ENCODE data around the gene LGALS12.
"Not testable (repeated sequence)": the region's sequence is repeated elsewhere in the genome, so short reads cannot be mapped to it uniquely, and the experiment has no call there.

The LGALS12 gene

DNA sequence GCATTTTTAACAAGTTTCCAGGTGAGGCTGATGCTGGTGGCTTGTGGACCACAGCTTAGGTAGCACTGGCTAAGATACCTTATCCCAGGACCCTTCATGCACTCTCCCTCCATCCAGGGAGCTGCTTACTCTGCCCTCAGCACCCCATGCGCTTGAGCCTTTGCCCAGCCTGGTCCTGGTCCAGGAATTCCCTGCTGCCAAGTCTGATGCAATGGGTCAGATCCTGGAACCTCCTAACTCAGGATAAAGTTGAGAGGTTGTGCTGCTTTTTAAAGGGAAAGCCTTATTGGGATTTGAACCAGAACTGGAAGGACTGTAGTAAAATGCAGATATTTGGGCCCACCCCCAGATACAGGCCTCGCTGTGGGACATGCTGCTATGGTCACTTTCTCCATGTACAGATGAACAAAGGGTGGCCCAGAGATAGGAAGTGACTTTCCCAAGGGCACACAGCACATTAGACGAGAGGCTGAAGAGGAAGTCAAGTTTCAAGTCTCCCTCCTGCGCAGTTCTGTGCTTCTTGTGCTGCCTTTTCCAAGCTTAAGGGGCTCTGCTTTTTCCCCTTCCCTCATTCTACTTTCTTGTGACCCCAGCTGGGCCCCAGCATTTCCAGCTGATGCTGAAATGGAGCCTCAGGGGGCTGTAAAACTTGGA is 824 bp upstream of the LGALS12 start:
- no peak for DNase-seq (ENCODE audit: low read depth in 2 of 2)

DNA sequence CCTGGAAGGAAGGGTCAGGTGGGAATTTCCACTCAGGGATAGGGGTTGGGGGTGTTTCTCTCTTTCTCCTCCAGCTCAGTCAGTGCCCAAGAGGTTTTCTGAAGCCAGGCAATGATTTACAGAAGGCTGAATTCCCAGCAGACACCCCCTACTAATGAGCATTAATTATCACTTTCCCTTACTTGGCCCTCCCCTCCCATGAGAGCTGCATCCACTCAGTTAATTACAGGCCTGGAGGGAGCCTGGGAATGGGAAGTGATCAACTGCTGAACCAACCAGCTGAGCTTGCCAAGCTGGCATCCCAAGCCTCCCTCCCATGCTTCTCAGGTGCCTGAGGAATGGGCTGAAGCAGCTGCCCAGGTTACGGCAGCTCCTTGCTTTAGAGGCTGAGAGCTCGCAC is 992 bp downstream of the LGALS12 start:
- DNase-seq (ENCODE audit: low read depth in 2 of 2): no peak

DNA sequence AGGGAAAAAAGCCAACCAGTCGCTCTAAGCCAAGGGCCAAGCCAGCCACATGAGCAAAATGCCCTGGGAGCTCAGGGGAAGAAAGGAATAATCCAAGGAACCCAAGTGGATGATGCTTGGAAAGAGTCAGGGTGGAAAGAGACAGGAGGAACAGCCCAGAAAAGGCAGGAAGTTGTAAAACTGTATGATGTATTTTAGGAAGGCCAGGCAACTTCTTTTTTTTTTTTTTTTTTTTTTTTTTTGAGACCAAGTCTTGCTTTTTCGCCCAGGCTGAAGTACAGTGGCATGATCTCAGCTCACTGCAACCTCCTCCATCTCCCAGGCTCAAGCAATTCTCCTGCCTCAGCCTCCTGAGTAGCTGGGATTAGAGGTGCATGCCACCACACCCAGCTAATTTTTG is 1.6 kb downstream of the LGALS12 start:
- no peak for DNase-seq (ENCODE audit: low read depth in 2 of 2)

DNA sequence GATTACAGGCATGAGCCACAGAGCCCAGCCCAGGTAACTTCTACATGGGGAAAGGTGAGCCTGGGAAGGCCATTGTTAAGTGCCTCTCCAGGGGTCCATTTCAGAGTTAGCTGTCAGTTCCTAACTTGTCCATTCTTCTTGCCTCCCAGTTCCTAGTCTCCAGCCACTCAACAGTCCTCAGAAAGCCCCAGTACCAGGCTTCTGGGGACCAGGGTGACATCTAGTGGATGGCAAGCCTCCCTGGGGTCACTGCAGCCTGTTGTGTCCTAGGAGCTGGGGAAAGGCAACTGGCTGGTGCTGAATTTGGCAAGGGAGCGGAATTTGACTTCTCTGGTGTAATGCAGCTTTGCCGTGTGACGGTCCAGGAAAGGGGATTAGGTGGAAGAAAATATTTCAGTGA is 2.1 kb downstream of the LGALS12 start:
- no peak for DNase-seq (ENCODE audit: low read depth in 2 of 2)

DNA sequence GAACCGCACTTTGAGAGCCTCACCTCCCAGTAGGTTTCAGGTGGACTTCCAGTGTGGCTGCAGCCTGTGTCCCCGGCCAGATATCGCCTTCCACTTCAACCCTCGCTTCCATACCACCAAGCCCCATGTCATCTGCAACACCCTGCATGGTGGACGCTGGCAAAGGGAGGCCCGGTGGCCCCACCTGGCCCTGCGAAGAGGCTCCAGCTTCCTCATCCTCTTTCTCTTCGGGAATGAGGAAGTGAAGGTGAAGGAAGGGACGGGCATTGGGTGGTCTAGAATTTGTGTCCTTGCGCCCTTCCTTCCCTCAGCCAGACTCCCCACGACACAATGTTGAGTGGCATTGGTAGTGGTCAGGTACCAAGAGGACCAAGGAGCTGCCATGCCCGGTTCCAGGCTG is 2.9 kb downstream of the LGALS12 start:
- DNase-seq (ENCODE audit: low read depth in 2 of 2): no peak

DNA sequence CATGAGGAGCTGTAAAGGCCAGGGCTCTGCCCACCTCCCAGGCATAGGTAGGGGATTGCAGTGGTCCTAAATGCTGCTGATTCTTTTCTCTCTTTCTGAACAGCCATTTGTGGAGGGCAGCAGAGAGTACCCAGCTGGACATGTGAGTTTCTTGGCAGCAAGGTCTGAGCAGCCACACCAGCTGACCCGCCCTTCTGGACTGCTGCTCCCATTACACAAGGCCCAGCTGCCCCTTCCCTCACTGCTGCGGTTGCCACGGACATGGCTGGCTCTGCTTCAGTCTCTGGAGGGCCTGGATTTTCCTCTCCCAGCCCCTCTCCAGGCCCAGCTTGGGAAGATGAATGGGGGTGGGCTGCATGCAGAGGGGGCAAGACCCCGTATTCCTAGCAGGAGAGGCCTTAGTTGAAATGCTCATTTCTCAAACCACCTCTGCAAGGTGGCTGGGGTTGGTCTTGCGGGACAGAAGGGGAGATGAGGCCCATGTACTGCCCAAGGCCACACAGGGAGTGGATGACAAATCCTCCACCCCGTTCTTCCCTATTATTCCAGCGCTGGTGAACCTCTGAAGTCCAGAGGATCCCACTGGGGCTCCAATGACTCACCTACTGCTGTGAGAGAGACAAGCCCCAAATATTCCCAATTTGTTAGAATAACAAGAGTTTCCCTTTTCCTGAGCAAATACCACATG is 4.6 kb downstream of the LGALS12 start:
- DNase-seq (ENCODE audit: low read depth in 2 of 2): no peak

DNA sequence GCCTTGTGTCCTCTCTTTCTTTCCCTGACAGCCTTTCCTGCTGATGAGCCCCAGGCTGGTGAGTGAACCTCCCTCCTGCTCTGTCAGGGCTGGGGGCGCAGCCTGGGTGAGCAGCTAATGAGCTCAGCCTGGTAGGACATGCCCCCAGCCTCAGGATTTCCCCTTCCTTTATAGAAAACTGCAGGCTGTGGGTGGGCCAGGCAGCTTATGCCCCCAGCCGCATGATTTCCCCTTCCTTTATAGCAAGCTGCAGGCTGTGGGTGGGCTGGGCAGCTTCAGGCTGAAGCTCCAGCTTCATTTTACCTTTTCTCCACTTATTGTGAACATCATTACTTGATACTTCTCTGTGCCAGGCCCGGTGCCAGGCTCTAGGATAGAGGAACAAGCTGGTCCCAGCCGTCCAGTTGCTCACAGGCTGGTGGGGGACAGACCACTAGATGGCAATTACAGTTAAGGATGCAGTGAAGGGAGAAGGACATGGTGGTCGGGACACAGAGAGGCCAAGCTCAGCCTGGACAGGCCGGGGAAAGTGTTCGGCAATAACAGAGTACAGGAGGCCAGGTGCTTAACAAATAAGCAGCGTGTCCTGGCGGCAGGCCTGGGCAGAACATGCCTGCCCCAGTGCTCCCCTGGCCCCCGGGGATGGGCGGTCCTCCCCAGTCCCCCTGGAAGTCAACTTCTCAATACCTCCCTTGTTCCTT is 5.3 kb downstream of the LGALS12 start:
- DNase-seq (ENCODE audit: low read depth in 2 of 2): no peak

DNA sequence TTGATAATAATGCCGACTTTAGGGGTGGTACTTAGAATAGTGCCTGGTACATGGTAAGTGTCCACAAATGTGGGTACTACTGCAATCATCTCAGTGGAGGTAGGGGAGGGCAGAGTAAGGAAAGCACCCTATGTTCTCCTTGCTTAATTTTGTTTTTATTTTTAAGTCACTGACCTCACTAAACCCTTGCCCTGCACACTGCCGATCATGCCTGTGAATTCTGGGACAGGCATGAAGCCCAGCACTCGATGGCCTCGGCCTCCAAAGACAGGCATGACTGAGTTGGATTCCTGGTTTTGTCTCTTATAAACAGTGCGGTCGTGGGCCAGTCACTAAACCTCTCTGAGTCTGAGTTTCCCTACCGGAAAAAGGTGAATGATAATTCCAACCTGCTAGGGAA is 6.9 kb downstream of the LGALS12 start:
- no peak for DNase-seq (ENCODE audit: low read depth in 2 of 2)

DNA sequence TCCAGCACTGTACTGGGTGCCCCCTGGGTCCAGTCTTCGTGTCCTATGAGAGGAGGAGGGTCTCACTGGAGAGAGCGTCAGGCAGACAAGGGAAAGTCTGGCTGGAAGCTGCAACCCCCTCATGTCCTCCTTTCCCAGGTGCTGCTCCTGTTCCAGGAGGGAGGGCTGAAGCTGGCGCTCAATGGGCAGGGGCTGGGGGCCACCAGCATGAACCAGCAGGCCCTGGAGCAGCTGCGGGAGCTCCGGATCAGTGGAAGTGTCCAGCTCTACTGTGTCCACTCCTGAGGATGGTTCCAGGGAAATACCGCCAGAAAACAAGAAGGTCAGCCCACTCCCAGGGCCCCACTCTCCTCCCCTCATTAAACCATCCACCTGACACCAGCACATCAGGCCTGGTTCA is 10.2 kb downstream of the LGALS12 start:
- DNase-seq (ENCODE audit: low read depth in 2 of 2): no peak

DNA sequence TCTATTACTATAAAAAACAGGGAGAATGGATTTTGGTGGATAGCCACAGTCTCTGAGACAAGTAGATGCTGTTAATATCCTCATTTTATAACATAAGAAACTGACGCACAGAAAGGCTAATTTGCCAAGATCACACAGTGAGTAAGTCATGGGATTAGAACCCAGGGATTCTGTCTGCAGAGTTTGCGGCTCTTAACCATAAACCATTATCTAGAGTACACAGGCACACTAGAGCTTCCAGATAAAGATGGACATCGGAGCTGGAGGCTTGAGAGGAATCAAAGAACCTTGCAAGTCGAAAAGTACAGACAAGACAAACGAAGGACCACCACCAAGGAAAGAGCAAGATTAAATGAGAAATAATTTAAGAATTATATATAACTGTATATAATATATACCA is 11.3 kb downstream of the LGALS12 start:
- no peak for DNase-seq (ENCODE audit: low read depth in 2 of 2)

DNA sequence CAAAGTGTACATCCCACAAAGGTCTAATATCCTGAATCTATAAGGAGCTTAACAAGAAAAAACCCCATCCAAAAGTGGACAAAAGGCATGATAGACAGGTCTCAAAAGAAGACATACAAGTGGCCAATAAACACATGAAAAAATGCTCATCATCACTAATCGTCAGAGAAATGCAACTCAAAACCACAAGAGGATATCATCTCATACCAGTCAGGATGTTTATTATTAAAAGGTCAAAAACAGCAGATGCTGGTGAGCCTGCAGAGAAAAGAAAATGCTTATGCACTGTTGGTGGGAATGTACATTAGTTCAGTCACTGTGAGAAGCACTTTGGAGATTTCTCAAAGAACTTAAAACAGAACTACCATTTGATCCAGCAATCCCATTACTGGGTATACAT is 12.7 kb downstream of the LGALS12 start:
- DNase-seq (ENCODE audit: low read depth in 2 of 2): no peak

DNA sequence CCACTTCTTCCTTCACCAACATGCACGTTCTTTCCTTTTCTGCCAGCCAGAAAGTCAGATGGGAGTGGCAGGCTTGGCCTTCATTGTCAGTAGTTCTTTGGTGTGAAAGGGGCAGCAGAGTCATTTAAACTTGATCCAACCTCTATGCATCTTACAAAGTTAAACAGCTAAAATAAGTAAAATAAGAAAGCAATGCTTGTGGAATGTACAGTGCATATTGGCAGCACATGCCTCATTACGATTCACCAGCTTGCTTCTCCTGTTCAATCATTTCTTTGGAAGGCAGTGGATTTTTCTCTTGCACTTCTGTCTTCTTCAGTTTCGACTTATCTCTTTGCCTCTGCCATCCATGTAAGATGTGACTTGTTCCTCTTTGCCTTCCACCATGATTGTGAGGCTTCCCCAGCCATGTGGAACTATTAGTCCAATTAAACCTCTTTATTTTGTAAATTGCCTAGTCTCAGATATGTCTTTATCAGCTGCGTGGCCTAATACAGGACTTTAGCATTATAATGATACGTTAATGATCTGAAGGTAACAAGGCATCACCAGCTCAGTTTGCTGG is 14.8 kb downstream of the LGALS12 start:
- no peak for DNase-seq (ENCODE audit: low read depth in 2 of 2)

DNA sequence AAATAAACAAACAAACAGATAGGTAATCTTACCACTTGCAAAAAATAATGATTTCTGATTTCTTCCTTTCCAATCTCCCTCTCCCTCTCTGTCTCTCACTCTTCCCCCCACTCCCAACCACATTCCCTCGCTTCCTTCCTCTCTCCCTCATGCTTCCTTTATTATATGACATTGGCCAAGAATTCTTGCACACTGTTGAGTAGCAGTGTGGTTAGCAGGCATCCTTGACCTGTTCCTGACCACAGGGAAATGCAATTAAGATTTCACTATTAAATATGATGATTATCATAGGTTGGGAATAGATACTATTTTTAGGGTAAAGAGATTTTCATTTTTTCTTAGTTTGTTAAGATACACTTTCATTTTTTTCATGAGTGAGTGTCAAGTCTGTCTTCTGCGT is 16.0 kb downstream of the LGALS12 start:
- DNase-seq (ENCODE audit: low read depth in 2 of 2): no peak

DNA sequence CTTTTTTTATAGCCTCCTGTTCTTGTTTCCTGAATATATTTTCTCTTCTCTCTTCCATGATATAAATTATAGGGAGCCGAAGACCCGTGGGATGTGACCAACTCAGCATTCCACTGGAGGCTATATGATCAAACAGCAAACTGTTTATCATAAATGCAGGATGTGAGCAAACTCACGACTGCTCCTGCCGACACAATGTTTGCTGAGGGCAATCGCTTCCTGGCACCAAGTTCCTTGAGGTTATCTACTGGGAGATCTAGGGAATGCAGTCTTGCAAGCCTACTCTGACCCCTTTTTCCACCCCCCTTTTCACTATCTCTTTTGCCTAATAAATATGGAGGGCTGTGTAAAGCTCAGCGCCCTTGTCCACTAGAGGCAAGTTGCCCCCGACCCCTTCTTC is 17.3 kb downstream of the LGALS12 start:
- no peak for DNase-seq (ENCODE audit: low read depth in 2 of 2)

DNA sequence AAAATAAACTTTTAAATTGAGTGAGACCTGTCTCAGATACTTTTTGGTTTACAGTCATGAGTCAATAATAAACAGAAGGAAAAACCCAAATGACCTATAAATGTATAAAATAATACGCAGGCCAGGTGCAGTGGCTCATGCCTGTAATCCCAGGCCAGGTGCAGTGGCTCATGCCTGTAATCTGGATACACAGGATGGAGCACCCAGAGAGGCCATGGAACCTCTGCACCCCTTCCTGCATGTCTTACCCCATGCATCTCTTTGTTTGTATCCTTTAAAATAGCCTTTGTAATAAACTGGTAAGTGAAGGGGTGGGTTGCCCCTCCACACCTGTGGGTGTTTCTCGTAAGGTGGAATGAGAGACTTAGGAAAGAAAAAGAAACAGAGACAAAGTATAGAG is 21.8 kb downstream of the LGALS12 start:
- DNase-seq (ENCODE audit: low read depth in 2 of 2): no peak

DNA sequence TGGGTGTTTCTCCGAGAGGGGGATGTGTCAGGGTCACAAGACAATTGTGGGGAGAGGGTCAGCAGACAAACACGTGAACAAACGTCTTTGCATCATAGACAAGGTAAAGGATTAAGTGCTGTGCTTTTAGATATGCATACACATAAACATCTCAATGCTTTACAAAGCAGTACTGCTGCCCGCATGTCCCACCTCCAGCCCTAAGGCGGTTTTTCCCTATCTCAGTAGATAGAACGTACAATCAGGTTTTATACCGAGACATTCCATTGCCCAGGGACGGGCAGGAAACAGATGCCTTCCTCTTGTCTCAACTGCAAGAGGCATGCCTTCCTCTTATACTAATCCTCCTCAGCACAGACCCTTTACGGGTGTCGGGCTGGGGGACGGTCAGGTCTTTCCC is 22.3 kb downstream of the LGALS12 start:
- DNase-seq (ENCODE audit: low read depth in 2 of 2): not testable (repeated sequence)

DNA sequence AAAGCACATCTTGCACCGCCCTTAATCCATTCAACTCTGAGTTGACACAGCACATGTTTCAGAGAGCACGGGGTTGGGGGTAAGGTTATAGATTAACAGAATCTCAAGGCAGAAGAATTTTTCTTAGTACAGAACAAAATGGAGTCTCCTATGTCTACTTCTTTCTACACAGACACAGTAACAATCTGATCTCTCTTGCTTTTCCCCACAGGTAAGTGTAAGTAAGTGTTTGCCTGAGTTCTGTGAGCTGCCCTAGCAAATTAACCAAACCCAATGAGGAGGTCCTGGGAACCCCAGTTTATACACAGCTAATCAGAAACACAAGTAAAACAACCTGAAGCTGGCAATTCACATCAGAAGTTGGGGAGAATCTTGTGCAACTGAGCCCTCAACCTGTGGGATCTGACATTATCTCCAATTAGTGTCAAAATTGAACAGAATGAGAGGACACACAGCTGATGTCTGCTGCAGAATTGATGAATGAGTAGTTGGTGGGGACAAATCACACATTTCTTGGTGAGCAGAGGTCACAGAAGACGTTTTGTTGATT is 22.9 kb downstream of the LGALS12 start:
- not testable (repeated sequence) for DNase-seq (ENCODE audit: low read depth in 2 of 2)

DNA sequence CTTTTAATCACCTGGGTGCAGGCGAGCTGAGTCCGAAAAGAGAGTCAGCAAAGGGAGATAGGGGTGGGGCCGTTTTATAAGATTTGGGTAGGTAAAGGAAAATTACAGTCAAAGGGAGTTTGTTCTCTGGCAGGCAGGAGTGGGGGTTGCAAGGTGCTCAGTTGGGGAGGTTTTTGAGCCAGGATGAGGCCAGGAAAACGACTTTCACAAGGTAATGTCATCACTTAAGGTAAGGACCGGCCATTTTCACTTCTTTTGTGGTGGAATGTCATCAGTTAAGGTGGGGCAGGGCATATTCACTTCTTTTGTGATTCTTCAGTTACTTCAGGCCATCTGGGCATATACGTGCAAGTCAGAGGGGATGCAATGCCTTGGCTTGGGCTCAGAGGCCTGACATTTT is 23.5 kb downstream of the LGALS12 start:
- not testable (repeated sequence) for DNase-seq (ENCODE audit: low read depth in 2 of 2)

DNA sequence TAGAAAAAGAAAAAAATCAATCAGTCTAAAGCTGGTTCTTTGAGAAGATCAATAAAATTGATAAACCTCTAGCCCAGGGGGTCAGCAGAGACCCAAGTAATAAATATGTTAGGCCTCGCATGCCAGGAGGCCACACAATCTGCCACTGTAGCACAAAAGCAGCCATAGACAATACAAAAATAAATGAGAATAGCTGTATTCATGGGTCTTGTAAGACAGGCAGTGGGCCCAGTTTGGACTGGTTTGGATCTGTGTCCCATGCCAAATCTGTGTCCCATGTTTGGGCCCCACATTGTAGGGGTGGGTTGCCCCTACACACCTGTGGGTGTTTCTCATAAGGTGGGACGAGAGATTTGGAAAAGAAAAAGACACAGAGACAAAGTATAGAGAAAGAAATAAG is 24.1 kb downstream of the LGALS12 start:
- no peak for DNase-seq (ENCODE audit: low read depth in 2 of 2)

DNA sequence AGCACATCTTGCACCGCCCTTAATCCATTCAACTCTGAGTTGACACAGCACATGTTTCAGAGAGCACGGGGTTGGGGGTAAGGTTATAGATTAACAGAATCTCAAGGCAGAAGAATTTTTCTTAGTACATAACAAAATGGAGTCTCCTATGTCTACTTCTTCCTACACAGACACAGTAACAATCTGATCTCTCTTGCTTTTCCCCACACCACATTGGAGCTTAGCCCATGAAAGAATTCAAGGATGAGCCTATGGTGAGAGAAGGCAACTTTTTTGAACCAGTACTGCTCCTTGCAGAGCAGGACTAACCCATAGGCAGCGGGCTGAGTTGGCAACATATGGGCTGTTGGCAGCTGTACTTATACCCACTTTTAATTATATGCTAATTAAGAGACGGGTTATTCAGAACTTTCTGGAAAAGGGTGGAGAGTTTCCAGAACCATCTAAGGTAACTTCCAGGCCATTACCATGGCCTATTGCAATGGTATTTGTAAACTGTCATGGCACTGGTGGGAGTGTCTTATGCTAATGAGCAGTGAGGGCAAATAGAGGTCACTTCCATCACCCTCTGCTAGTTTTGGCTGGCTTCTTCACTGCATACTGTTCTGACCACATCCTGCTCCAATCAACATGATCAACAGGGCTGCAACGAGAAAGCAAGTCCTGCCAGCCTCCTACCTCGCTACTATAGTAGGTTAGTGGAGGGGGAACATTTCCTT is 25.3 kb downstream of the LGALS12 start:
- not testable (repeated sequence) for DNase-seq (ENCODE audit: low read depth in 2 of 2)

DNA sequence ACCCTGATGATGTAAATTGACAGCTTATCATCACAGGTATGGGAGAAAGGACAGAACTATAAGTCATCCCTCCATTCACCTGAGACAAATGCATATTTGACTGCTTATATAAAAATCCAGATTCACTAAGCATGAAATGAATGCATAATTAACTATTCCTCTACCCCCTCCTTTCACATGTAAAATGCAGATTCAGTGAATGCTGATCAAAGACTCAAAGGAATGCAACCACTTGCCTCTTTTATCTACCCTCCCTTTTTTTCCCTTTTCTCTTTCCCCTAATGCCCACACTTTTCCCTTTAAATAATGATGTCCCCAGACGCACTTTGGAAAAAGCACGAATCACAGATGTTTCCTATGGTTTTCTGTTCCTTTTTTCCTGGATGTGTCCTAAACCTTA is 26.2 kb downstream of the LGALS12 start:
- DNase-seq (ENCODE audit: low read depth in 2 of 2): no peak

Measured in stimulated activated CD8-positive, alpha-beta memory T cell treated with anti-CD3 and anti-CD28 coated beads, Interleukin-15, amount 100 ng/mL, for 4 hours (primary cell).